Ishikawa (cell line): ENCODE results near the gene PTCH1.

ENCODE experiments used
- EP300 ChIP-seq: IDR thresholded peaks from 2 replicates; pipeline ENCODE4 v1.6.1; 2012; ENCODE audit warnings: borderline replicate concordance
- RAD21 ChIP-seq: IDR thresholded peaks from 2 replicates; pipeline ENCODE4 v1.6.1; 2012; ENCODE audit warnings: low read depth
- USF1 ChIP-seq: IDR thresholded peaks from 2 replicates; pipeline ENCODE4 v1.6.1; 2012

- no peak for TF ChIP-seq USF1
- no peak for TF ChIP-seq RAD21
- TF ChIP-seq EP300: no peak
These were observed 10.9 kb downstream of the PTCH1 start for GRCh38 chr9:95505717-95506427.
